GM12878 (cell line): ENCODE measurements around the gene PCAT6. TPM values are rescaled to one million over a fixed set of nuclear protein-coding genes. Genes with fewer than 3 reads are reported as not detected.

Source experiments
- ATAC-seq: fragments of 200-7000 bp; cut with Tn5 transposase; 3 replicates; pipeline ENCODE4 v1.9.1; 2020; ENCODE audit warnings: mild to moderate bottlenecking, moderate library complexity
- BruUV-seq: library from RNA; stranded (reverse); fragments of 400-500 nt; replicated peaks from 2 replicates; lab custom pipeline; 2021; lab: Mats Ljungman, UMichigan
- CTCF ChIA-PET: fragments of 300-600 bp; sonication (Branson Sonifier 250); formaldehyde crosslinking; extraction: SDS; loops from one replicate; lab custom pipeline; 2021; ENCODE audit warnings: inconsistent platforms; lab: Yijun Ruan, JAX
- POLR2A ChIA-PET: fragments of 350-600 bp; formaldehyde crosslinking; extraction: SDS; loops from one replicate; lab custom pipeline; 2021; ENCODE audit warnings: inconsistent platforms; lab: Charles Lee
- RAD21 ChIA-PET: fragments of 300-600 bp; sonication (Branson Sonifier 250); formaldehyde crosslinking; loops from one replicate; lab custom pipeline; 2023; ENCODE audit warnings: antibody characterized with exemption; ENCODE audit not compliant: unreplicated experiment; lab: Charles Lee
- SMC1A ChIA-PET: fragments of 300-600 bp; sonication (Branson Sonifier 250); formaldehyde crosslinking; loops from one replicate; lab custom pipeline; 2023; ENCODE audit not compliant: unreplicated experiment, uncharacterized antibody; lab: Charles Lee
- DNase-seq: peaks from one replicate; pipeline ENCODE4 v3.0.0-alpha.2; 2011; ENCODE audit warnings: low read depth, low spot score
- FAIRE-seq: peaks from 3 replicates; lab custom pipeline; 2011; peaks lifted over from hg19 to GRCh38; lab: Jason Lieb, UNC
- H2AFZ ChIP-seq: 2 replicates; pipeline ENCODE4 v1.6.0; 2011; ENCODE audit warnings: low read depth, low read length, control low read depth; ENCODE audit not compliant: control insufficient read depth
- H3K27ac ChIP-seq: 2 replicates; pipeline ENCODE4 v1.5.1; 2011; ENCODE audit warnings: control low read depth; ENCODE audit not compliant: control insufficient read depth, insufficient read depth
- H3K27me3 ChIP-seq, 2 experiments: replicated peaks in 1 of 2; 2 replicates each; pipeline versions ENCODE4 v1.6.0 to v1.6.1; 2011; ENCODE audit warnings: low read length in 1 of 2; ENCODE audit not compliant: control insufficient read depth in 2 of 2, insufficient read depth in 2 of 2
- H3K36me3 ChIP-seq, 2 experiments: 2 replicates each; pipeline ENCODE4 v1.5.1; 2011; ENCODE audit warnings: low read length in 1 of 2; ENCODE audit not compliant: control insufficient read depth in 2 of 2, insufficient read depth in 2 of 2
- H3K4me1 ChIP-seq: 2 replicates; pipeline ENCODE4 v1.6.1; 2011; ENCODE audit warnings: mild to moderate bottlenecking, low read length, moderate library complexity, mixed read lengths; ENCODE audit not compliant: control insufficient read depth, insufficient read depth
- H3K4me2 ChIP-seq: 2 replicates; pipeline ENCODE4 v1.6.0; 2011; ENCODE audit warnings: control low read depth; ENCODE audit not compliant: control insufficient read depth, insufficient read depth
- H3K4me3 ChIP-seq: fragments of 200-600 bp; sonication (generic); 2 replicates; pipeline ENCODE4 v1.5.1; 2016
- H3K79me2 ChIP-seq: 2 replicates; pipeline ENCODE4 v1.6.0; 2011; ENCODE audit warnings: low read length; ENCODE audit not compliant: control insufficient read depth, insufficient read depth
- H3K9ac ChIP-seq: 2 replicates; pipeline ENCODE4 v1.8.0; 2011; ENCODE audit warnings: low read length, control low read depth, mixed read lengths; ENCODE audit not compliant: control insufficient read depth, insufficient read depth
- H3K9me3 ChIP-seq: replicated peaks from 3 replicates; pipeline ENCODE4 v1.5.1; 2011; ENCODE audit warnings: mild to moderate bottlenecking, low read length; ENCODE audit not compliant: control insufficient read depth, insufficient read depth
- H4K20me1 ChIP-seq: 2 replicates; pipeline ENCODE4 v1.6.0; 2011; ENCODE audit not compliant: control insufficient read depth, insufficient read depth
- CHD1 ChIP-seq: IDR thresholded peaks from 2 replicates; pipeline ENCODE4 v1.6.1; 2012; ENCODE audit warnings: low read depth, low read length, improper control_type of control experiment
- EP300 ChIP-seq, 2 experiments: fragments of 150-350 bp in 1 of 2; IDR thresholded peaks; 2 replicates each; pipeline ENCODE4 v1.6.1; 2011 to 2012; ENCODE audit warnings: low read depth in 2 of 2, low read length in 2 of 2, borderline replicate concordance in 1 of 2, improper control_type of control experiment in 1 of 2, inconsistent platforms in 1 of 2; ENCODE audit not compliant: control insufficient read depth in 1 of 2
- HCFC1 ChIP-seq: fragments of 150-350 bp; IDR thresholded peaks from 2 replicates; pipeline ENCODE4 v1.6.1; 2014; ENCODE audit warnings: low read length
- MAX ChIP-seq: IDR thresholded peaks from 2 replicates; pipeline ENCODE4 v1.6.1; 2012; ENCODE audit warnings: low read depth, low read length, improper control_type of control experiment
- RFX5 ChIP-seq: IDR thresholded peaks from 2 replicates; pipeline ENCODE4 v1.6.1; 2011; ENCODE audit warnings: low read depth, low read length, improper control_type of control experiment
- SMARCA5 ChIP-seq: fragments of 450-650 bp; IDR thresholded peaks from 2 replicates; pipeline ENCODE4 v1.6.1; 2017; ENCODE audit warnings: mild to moderate bottlenecking
- SUPT20H ChIP-seq: IDR thresholded peaks from 2 replicates; pipeline ENCODE4 v1.6.1; 2011; ENCODE audit warnings: low read depth, mild to moderate bottlenecking, low read length, moderate library complexity, borderline replicate concordance; ENCODE audit not compliant: control insufficient read depth
- WGBS: methylation state at CpG from one replicate; pipeline ENCODE4 v1.1.6; 2016; ENCODE audit warnings: low lambda C conversion rate; ENCODE audit not compliant: insufficient replicate concordance, insufficient coverage; ENCODE audit errors: missing lambda C conversion rate; 5-methylcytosine and 5-hydroxymethylcytosine counted together
- in situ Hi-C: fragments of 300-500 bp; cut with MboI; formaldehyde crosslinking; loops from 9 replicates; pipeline ENCODE4 v1.14.3; 2018; ENCODE audit warnings: mixed read lengths
- intact Hi-C: fragments of 100-400 bp; cut with micrococcal nuclease; formaldehyde crosslinking; loops from one replicate; pipeline ENCODE4 v1.14.2; 2022; ENCODE audit not compliant: unreplicated experiment
- polyA plus RNA-seq, 11 experiments: library from polyadenylated mRNA; depleted of rRNA in 4 of 11; unstranded in 6 of 11; stranded (reverse) in 5 of 11; fragments of >200 nt; fragmentation: Nextera tagmentation in 4 of 11; fragmentation: Illumina TruSeq in 1 of 11; extraction: Ambion mirVana in 4 of 11; extraction: Trizol in 1 of 11; gene quantifications; 1 replicate in 1 of 11; 2 replicates in 10 of 11; pipeline versions ENCODE4 v1.2.1 to v1.2.3, GENCODE V29; 2011 to 2016; ENCODE audit warnings: inconsistent platforms in 2 of 11, missing spikeins in 2 of 11, low read depth in 1 of 11
- total RNA-seq, 4 experiments: library from RNA; depleted of rRNA in 3 of 4; stranded (reverse); fragments of >200 nt in 3 of 4; fragmentation: Illumina TruSeq in 1 of 4; extraction: Trizol in 1 of 4; gene quantifications; 2 replicates each; pipeline versions ENCODE4 v1.2.1 to v1.2.3, GENCODE V29; 2013 to 2021

Gene PCAT6
- total and polyA plus RNA-seq, 10 of the 15 experiments (the other 5 are each of a cell fraction or from before 2014, with no cell fraction given), result 0.16 to 0.83 (median 0.48) TPM; not detected in 4

GRCh38 chr1:202834771-202835547 is 24.2 kb downstream of the PCAT6 start:
- Histone ChIP-seq H3K27me3 (no peaks in the 10 kb centered on the region), H3K4me2 (no peak overlapping the region), H2AFZ (no peak overlapping the region), H3K9ac (no peak overlapping the region), H3K4me3 (no peak overlapping the region), H3K4me1 (peaks cover 10% of the 10 kb centered on the region), H3K79me2 (no peaks in the 10 kb centered on the region), H4K20me1 (no peaks in the 10 kb centered on the region), H3K27ac (no peak overlapping the region), H3K9me3 (no peaks in the 10 kb centered on the region), H3K36me3 (no peaks in the 10 kb centered on the region)
- ChIA-PET RAD21 (no interaction called here), CTCF (interaction anchor here (1.0 to 1.2 kb wide), 2 partner anchors 17 to 133 kb away, joined by 3 read pairs; no protein-coding TSS in a partner anchor), SMC1A (interaction anchor here (1.1 to 1.2 kb wide), 2 partner anchors 12 to 54 kb away, joined by 4 to 5 read pairs; no protein-coding TSS in a partner anchor), POLR2A (interaction anchor here (0.6 kb wide), 1 partner anchor 162 kb away, joined by 3 read pairs; no protein-coding TSS in a partner anchor)
- FAIRE-seq (no peak), DNase-seq (no peak), ATAC-seq (peak; percentile 43)
- intact Hi-C loops, result no loop called here
- 55% methylated on average over 10 of the region's 10 CpGs for WGBS
- BruUV-seq, result no TSS peak
- TF ChIP-seq EP300 (IDR thresholded peaks at IDR 0.05; ENCODE audit: borderline replicate concordance in 1 of 2, control insufficient read depth in 1 of 2, low read depth in 2 of 2, low read length in 2 of 2) (no peak), SMARCA5 (no peak), RFX5 (no peak), SUPT20H (no peak), HCFC1 (no peak), CHD1 (no peak), MAX (no peak)
- in situ Hi-C loops, result no loop called here
